K562 (cell line): ENCODE results near the gene LIMS1. TPM values are rescaled to one million over a fixed set of nuclear protein-coding genes. Genes with fewer than 3 reads are reported as not detected.

Source experiments
- ATAC-seq: fragments of 200-7000 bp; cut with Tn5 transposase; 3 replicates; pipeline ENCODE4 v1.9.1; 2020; ENCODE audit warnings: moderate library complexity
- Bru-seq: library from RNA; stranded (reverse); fragments of 400-500 nt; gene quantifications from one replicate; lab custom pipeline; 2021; lab: Mats Ljungman, UMichigan
- BruChase-seq, 2 experiments: library from RNA; stranded (reverse); fragments of 400-500 nt; gene quantifications; one replicate each; lab custom pipeline; 2021; lab: Mats Ljungman, UMichigan
- BruUV-seq: library from RNA; stranded (reverse); fragments of 400-500 nt; replicated peaks from 2 replicates; lab custom pipeline; 2021; lab: Mats Ljungman, UMichigan
- CTCF ChIA-PET: fragments of 300-600 bp; formaldehyde crosslinking; extraction: SDS; loops from one replicate; lab custom pipeline; 2021; ENCODE audit warnings: low intra/inter-chr PET ratio; lab: Yijun Ruan, JAX
- POLR2A ChIA-PET: fragments of 300-600, 350-650 bp; sonication (Branson Sonifier 250); formaldehyde crosslinking; extraction: SDS; loops from one replicate; lab custom pipeline; 2021; ENCODE audit warnings: antibody characterized with exemption, inconsistent platforms; lab: Yijun Ruan, JAX
- DNase-seq, 4 experiments: peaks; one replicate each; pipeline versions ENCODE4 v3.0.0 to v3.0.0-alpha.2; 2011 to 2018; ENCODE audit warnings: low spot score in 3 of 4, mixed read lengths in 3 of 4; ENCODE audit errors: extremely low read depth in 1 of 4
- FAIRE-seq: peaks from 2 replicates; lab custom pipeline; 2011; peaks lifted over from hg19 to GRCh38; lab: Jason Lieb, UNC
- H2AFZ ChIP-seq: 2 replicates; pipeline ENCODE4 v1.6.0; 2011; ENCODE audit warnings: low read depth, low read length, control low read depth, inconsistent platforms
- H3K27ac ChIP-seq: fragments of 200-600 bp; 3 replicates; pipeline ENCODE4 v1.8.0; 2011; ENCODE audit warnings: low read depth, mild to moderate bottlenecking, control low read depth, inconsistent platforms, low read length, moderate library complexity, mixed read lengths; ENCODE audit errors: extremely low read depth
- H3K27me3 ChIP-seq, 2 experiments: fragments of 300-600 bp in 1 of 2; 2 replicates in 1 of 2; 3 replicates in 1 of 2; pipeline versions ENCODE4 v1.6.0 to v1.8.0; 2011; ENCODE audit warnings: inconsistent platforms in 2 of 2, low read length in 2 of 2, mild to moderate bottlenecking in 1 of 2, mixed read lengths in 1 of 2, moderate library complexity in 1 of 2; ENCODE audit not compliant: control insufficient read depth in 2 of 2, insufficient read depth in 2 of 2
- H3K36me3 ChIP-seq: fragments of 300-600 bp; 3 replicates; pipeline ENCODE4 v1.8.0; 2011; ENCODE audit warnings: mild to moderate bottlenecking, low read length, inconsistent platforms; ENCODE audit not compliant: control insufficient read depth, insufficient read depth
- H3K4me1 ChIP-seq, 2 experiments: fragments of 200-600 bp in 1 of 2; replicated peaks in 1 of 2; 2 replicates in 1 of 2; 3 replicates in 1 of 2; pipeline versions ENCODE4 v1.5.1 to v1.8.0; 2011; ENCODE audit warnings: inconsistent platforms in 2 of 2, low read length in 2 of 2, mild to moderate bottlenecking in 1 of 2, mixed read lengths in 1 of 2, moderate library complexity in 1 of 2; ENCODE audit not compliant: control insufficient read depth in 2 of 2, insufficient read depth in 2 of 2
- H3K4me2 ChIP-seq: 2 replicates; pipeline ENCODE4 v1.6.1; 2011; ENCODE audit warnings: low read length, control low read depth, inconsistent platforms, mixed read lengths; ENCODE audit not compliant: insufficient read depth
- H3K4me3 ChIP-seq: fragments of 200-600 bp; sonication (generic), shearing (Covaris generic); 2 replicates; pipeline ENCODE4 v1.5.1; 2016; ENCODE audit warnings: control low read depth, inconsistent platforms
- H3K79me2 ChIP-seq: fragments of 200-600 bp; 3 replicates; pipeline ENCODE4 v1.8.0; 2011; ENCODE audit warnings: low read length, inconsistent platforms; ENCODE audit not compliant: control insufficient read depth, insufficient read depth
- H3K9ac ChIP-seq, 2 experiments: 2 replicates each; pipeline versions ENCODE4 v1.6.0 to v1.6.1; 2011; ENCODE audit warnings: low read depth in 2 of 2, low read length in 2 of 2, control low read depth in 1 of 2, inconsistent platforms in 1 of 2, mild to moderate bottlenecking in 1 of 2, mixed read lengths in 1 of 2; ENCODE audit not compliant: insufficient read depth in 1 of 2
- H3K9me1 ChIP-seq: one replicate; pipeline ENCODE4 v1.6.0; 2011; ENCODE audit warnings: inconsistent platforms, mild to moderate bottlenecking, low read length, moderate library complexity; ENCODE audit not compliant: control insufficient read depth, insufficient read depth
- H3K9me3 ChIP-seq: replicated peaks from 2 replicates; pipeline ENCODE4 v1.5.1; 2011; ENCODE audit warnings: low read depth, low read length, inconsistent platforms; ENCODE audit not compliant: control insufficient read depth, insufficient read depth
- H4K20me1 ChIP-seq: replicated peaks from 2 replicates; pipeline ENCODE4 v1.6.1; 2011; ENCODE audit warnings: low read length, inconsistent platforms, mixed read lengths; ENCODE audit not compliant: control insufficient read depth, insufficient read depth
- CREM ChIP-seq: IDR thresholded peaks from 2 replicates; pipeline ENCODE4 v1.6.1; 2014; ENCODE audit warnings: antibody characterized with exemption, low read depth
- GABPB1 ChIP-seq: sonication (generic); formaldehyde crosslinking; IDR thresholded peaks from 2 replicates; pipeline ENCODE4 v1.8.0; 2022; ENCODE audit warnings: mild to moderate bottlenecking, missing genetic modification reagents
- NRF1 ChIP-seq, 2 experiments: fragments of 450-650 bp; IDR thresholded peaks in 1 of 2; conservative IDR thresholded peaks in 1 of 2; 2 replicates each; pipeline ENCODE4 v1.6.1; 2014; ENCODE audit warnings: mild to moderate bottlenecking in 2 of 2
- PHF20 ChIP-seq: fragments of 450-650 bp; IDR thresholded peaks from 2 replicates; pipeline ENCODE4 v1.6.1; 2018; ENCODE audit not compliant: partially characterized antibody
- SIN3A ChIP-seq, 2 experiments: fragments of 150-350 bp in 1 of 2; IDR thresholded peaks; 2 replicates each; pipeline ENCODE4 v1.6.1; 2011 to 2016; ENCODE audit warnings: borderline replicate concordance in 2 of 2, low read depth in 2 of 2, low read length in 2 of 2, mild to moderate bottlenecking in 2 of 2, moderate library complexity in 2 of 2; ENCODE audit not compliant: control insufficient read depth in 1 of 2
- SIRT6 ChIP-seq: IDR thresholded peaks from one replicate; pipeline ENCODE4 v1.6.1; 2012; ENCODE audit warnings: low read depth, mild to moderate bottlenecking, control low read depth, inconsistent platforms, low read length, moderate library complexity
- ZNF431 ChIP-seq: sonication (generic); formaldehyde crosslinking; IDR thresholded peaks from 2 replicates; pipeline ENCODE4 v1.8.0; 2022; ENCODE audit warnings: mild to moderate bottlenecking, missing genetic modification reagents
- WGBS: fragments of 100-300 bp; shearing (Covaris generic); methylation state at CpG from one replicate; pipeline ENCODE4 v1.1.6; 2016; ENCODE audit warnings: low coverage, mixed read lengths; ENCODE audit not compliant: insufficient coverage; ENCODE audit errors: missing lambda C conversion rate; 5-methylcytosine and 5-hydroxymethylcytosine counted together
- in situ Hi-C: fragments of 300-500 bp; cut with MboI; formaldehyde crosslinking; loops from 4 replicates; pipeline ENCODE4 v1.15.0; 2018; ENCODE audit warnings: inconsistent platforms, mixed read lengths
- intact Hi-C: fragments of 100-400 bp; cut with micrococcal nuclease; formaldehyde crosslinking; loops from 2 replicates; pipeline ENCODE4 v1.14.2; 2022
- long read RNA-seq, 3 experiments: library from polyadenylated mRNA in 2 of 3; library from RNA in 1 of 3; unstranded in 2 of 3; stranded (forward) in 1 of 3; transcript quantifications; one replicate each; pipeline ENCODE4 v2.0.0, GENCODE V29; 2019 to 2022
- polyA minus RNA-seq, 3 experiments: library from RNA; depleted of rRNA, polyadenylated mRNA; stranded (reverse); fragments of >200 nt; gene quantifications; 2 replicates each; pipeline ENCODE4 v1.2.3, GENCODE V29; 2011
- polyA plus RNA-seq, 8 experiments: library from polyadenylated mRNA; depleted of rRNA in 4 of 8; stranded (reverse) in 5 of 8; unstranded in 3 of 8; fragments of >200 nt; fragmentation: Nextera tagmentation in 2 of 8; fragmentation: Illumina TruSeq in 1 of 8; extraction: Ambion mirVana in 2 of 8; extraction: Trizol in 1 of 8; gene quantifications; 2 replicates each; pipeline versions ENCODE4 v1.2.1 to v1.2.3, GENCODE V29; 2011 to 2014; ENCODE audit warnings: inconsistent platforms in 1 of 8, missing spikeins in 1 of 8
- total RNA-seq, 7 experiments: library from RNA; depleted of rRNA in 6 of 7; stranded (reverse); fragments of >200 nt in 6 of 7; fragmentation: Illumina TruSeq in 2 of 7; extraction: Trizol in 2 of 7; gene quantifications; 2 replicates each; pipeline versions ENCODE4 v1.2.1 to v1.2.3, GENCODE V29; 2011 to 2021; ENCODE audit warnings: low replicate concordance in 1 of 7
- TF ChIP-seq, protein P1 (sequence below), 2 experiments: fragments of 450-650 bp; IDR thresholded peaks; 2 replicates each; pipeline ENCODE4 v1.6.1; 2016
- TF ChIP-seq, protein P2 (sequence below): sonication (generic); formaldehyde crosslinking; IDR thresholded peaks from 2 replicates; pipeline ENCODE4 v1.8.0; 2022; ENCODE audit warnings: mild to moderate bottlenecking, missing genetic modification reagents, borderline replicate concordance

LIMS1 gene, protein sequence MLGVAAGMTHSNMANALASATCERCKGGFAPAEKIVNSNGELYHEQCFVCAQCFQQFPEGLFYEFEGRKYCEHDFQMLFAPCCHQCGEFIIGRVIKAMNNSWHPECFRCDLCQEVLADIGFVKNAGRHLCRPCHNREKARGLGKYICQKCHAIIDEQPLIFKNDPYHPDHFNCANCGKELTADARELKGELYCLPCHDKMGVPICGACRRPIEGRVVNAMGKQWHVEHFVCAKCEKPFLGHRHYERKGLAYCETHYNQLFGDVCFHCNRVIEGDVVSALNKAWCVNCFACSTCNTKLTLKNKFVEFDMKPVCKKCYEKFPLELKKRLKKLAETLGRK
- total RNA-seq (2011; cell fraction: chromatin; rRNA removed; ENCODE audit: low replicate concordance) = 55.2 and 62.7 TPM in 2 replicates
- 33.2 and 44.6 TPM in 2 replicates for total RNA-seq (2011; cell fraction: nucleolus; rRNA removed)
- total RNA-seq (2011; cell fraction: nucleoplasm; rRNA removed) = 63.0 and 105 TPM in 2 replicates
- total RNA-seq (2014; rRNA removed) = 104 and 112 TPM in 2 replicates
- 77.7 and 84.8 TPM in 2 replicates for total RNA-seq (2014; rRNA removed; fragmentation: Illumina TruSeq; extraction: Trizol)
- total RNA-seq (2015; rRNA removed; fragmentation: Illumina TruSeq; extraction: Trizol) = 53.2 and 57.7 TPM in 2 replicates
- total RNA-seq (2021) = 86.8 and 101 TPM in 2 replicates
- polyA plus RNA-seq (2011; rRNA removed) = 94.6 and 134 TPM in 2 replicates
- polyA plus RNA-seq (2011; cell fraction: cytosol; rRNA removed) = 104 and 114 TPM in 2 replicates
- polyA plus RNA-seq (2011; cell fraction: nucleus; rRNA removed) = 21.4 and 26.6 TPM in 2 replicates
- polyA plus RNA-seq (2012) = 76.8 and 98.5 TPM in 2 replicates
- 87.3 and 98.5 TPM in 2 replicates for polyA plus RNA-seq (2014; fragmentation: Illumina TruSeq; extraction: Trizol)
- polyA plus RNA-seq (2014; fragmentation: Nextera tagmentation; extraction: Ambion mirVana) = 10 to 100 TPM; 52.8 to 81.0 TPM
- polyA plus RNA-seq (2014; rRNA removed) = 59.6 and 66.6 TPM in 2 replicates
- polyA minus RNA-seq (2011; rRNA and poly(A)+ RNA removed) = 181 and 244 TPM in 2 replicates
- polyA minus RNA-seq (2011; cell fraction: cytosol; rRNA and poly(A)+ RNA removed) = 71.3 and 74.7 TPM in 2 replicates
- polyA minus RNA-seq (2011; cell fraction: nucleus; rRNA and poly(A)+ RNA removed) = 20.7 and 31.4 TPM in 2 replicates
- percentile 83 among the genes with signal in this experiment for Bru-seq, nascent RNA
- percentile 87 among the genes with signal in this experiment for BruChase-seq, experiment 1, labeled RNA remaining after a 2-hour chase
- BruChase-seq, experiment 2, labeled RNA remaining after a 6-hour chase = percentile 84 among the genes with signal in this experiment
- long read RNA-seq, experiment 1, full-length matches to known transcripts = 114 of 189 reads
- long read RNA-seq, experiment 1, partial matches to known transcripts = 11 of 189 reads
- long read RNA-seq, experiment 1, other reads (novel, unspliced or antisense) = 64 of 189 reads
- long read RNA-seq, experiment 2, full-length matches to known transcripts = 3 of 120 reads
- long read RNA-seq, experiment 2, partial matches to known transcripts = 1 of 120 reads
- long read RNA-seq, experiment 2, other reads (novel, unspliced or antisense) = 116 of 120 reads
- long read RNA-seq, experiment 3, full-length matches to known transcripts = 58 of 73 reads
- long read RNA-seq, experiment 3, partial matches to known transcripts = 5 of 73 reads
- long read RNA-seq, experiment 3, other reads (novel, unspliced or antisense) = 10 of 73 reads

DNA sequence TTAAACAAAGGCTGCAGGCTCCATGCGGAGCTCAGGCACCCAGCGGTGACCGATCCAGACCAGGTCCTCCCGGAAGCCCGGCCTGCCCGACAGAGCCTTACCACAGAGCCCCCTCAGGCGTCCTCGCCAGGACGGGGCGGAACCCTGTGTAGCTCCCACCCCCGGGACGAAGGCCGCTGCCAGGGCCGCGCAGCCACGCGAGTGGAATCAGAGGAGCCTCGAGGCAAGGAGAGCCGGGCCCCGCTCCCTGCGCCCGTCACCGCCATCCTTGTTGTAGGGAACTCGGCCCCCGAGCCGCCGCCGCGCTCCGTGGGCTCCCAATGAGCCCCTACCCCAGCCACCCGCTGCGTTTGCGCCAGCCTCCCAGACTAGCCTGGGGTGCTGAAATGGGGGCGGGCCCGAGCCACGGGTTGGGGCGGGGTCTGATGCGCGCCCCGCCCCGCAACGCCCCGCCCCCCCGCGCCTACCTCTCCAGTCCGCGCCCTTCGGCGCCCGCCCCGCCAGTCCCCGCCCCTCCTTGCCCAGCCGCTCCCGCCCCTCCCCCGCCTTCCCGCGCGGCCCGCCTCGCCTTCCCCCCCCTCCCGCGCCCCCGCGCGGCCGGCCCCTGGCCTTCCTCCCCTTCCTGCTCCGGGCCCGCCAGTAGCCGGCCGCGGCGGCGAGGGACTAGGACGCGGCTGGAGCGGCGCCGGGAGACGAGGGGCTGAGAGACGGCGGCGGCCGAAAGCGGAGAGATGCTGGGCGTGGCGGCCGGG is at the start of gene LIMS1:
Gene LIMS1, plus strand, starts transcription at position 639 of the 752 bp plus-strand sequence. Its CDS starts 93 bp downstream, at position 732.
- under 1% methylated on average over 34 of the region's 87 CpGs for WGBS
- peaks cover 53% of the 10 kb centered on the region for H3K79me2 ChIP-seq
- H3K27ac ChIP-seq = peak within 1 kb of the TSS; percentile 93
- peak; percentile 90 for ATAC-seq
- intact Hi-C loops (loop anchor here (5.0 kb wide), 1 partner anchor 103 kb away; no protein-coding TSS in a partner anchor), in situ Hi-C loops (no loop called here)
- H3K36me3 ChIP-seq = peaks cover 3% of the 10 kb centered on the region; the same call in 2 of the 3 replicates
- ChIA-PET POLR2A (interaction anchor here (0.6 to 3.2 kb wide), 11 partner anchors 13 to 823 kb away, joined by 3 to 21 read pairs (median 4); no protein-coding TSS in a partner anchor), CTCF (no interaction called here)
- peak within 1 kb of the TSS; percentile 88 for H3K4me2 ChIP-seq
- BruUV-seq = no TSS peak
- peak within 1 kb of the TSS; percentile 86 for H3K4me3 ChIP-seq
- H3K9me1 ChIP-seq = no peaks in the 10 kb centered on the region
- peak; percentile 88 to 97 (median 95) for DNase-seq
- H3K9me3 ChIP-seq = no peaks in the 10 kb centered on the region
- H4K20me1 ChIP-seq = peaks cover 16% of the 10 kb centered on the region; the same call in 1 of the 2 replicates
- H3K4me1 ChIP-seq = peaks cover 23 to 25% of the 10 kb centered on the region in 2 experiments
- H2AFZ ChIP-seq = peak within 1 kb of the TSS; percentile 95
- H3K27me3 ChIP-seq = no peaks in the 10 kb centered on the region
- H3K9ac ChIP-seq = peak within 1 kb of the TSS; percentile 83 to 97
- FAIRE-seq = no peak
- TF ChIP-seq GABPB1 (CRISPR knock-in tag) (peak; percentile 71), PHF20 (peak; percentile 76), ZNF431 (CRISPR knock-in tag) (peak; percentile 76), SIRT6 (no peak), SIN3A (IDR thresholded peaks at IDR 0.05; ENCODE audit: borderline replicate concordance in 2 of 2, control insufficient read depth in 1 of 2, low read depth in 2 of 2, low read length in 2 of 2) (peak in 1 of 2 experiments; percentile 38; a peak in 1 of 4 replicates), NRF1 (conservative IDR thresholded peaks at IDR 0.05 in 1 of 2, IDR thresholded peaks at IDR 0.05 in 1 of 2) (peak; percentile 83 to 85), CREM (0 out of 2 replicates have a peak, but pooled peaks have one; percentile 29)
- TF ChIP-seq, protein P1, sequence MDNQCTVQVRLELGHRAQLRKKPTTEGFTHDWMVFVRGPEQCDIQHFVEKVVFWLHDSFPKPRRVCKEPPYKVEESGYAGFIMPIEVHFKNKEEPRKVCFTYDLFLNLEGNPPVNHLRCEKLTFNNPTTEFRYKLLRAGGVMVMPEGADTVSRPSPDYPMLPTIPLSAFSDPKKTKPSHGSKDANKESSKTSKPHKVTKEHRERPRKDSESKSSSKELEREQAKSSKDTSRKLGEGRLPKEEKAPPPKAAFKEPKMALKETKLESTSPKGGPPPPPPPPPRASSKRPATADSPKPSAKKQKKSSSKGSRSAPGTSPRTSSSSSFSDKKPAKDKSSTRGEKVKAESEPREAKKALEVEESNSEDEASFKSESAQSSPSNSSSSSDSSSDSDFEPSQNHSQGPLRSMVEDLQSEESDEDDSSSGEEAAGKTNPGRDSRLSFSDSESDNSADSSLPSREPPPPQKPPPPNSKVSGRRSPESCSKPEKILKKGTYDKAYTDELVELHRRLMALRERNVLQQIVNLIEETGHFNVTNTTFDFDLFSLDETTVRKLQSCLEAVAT (IDR thresholded peaks at IDR 0.05) = no peak
- TF ChIP-seq, protein P2, sequence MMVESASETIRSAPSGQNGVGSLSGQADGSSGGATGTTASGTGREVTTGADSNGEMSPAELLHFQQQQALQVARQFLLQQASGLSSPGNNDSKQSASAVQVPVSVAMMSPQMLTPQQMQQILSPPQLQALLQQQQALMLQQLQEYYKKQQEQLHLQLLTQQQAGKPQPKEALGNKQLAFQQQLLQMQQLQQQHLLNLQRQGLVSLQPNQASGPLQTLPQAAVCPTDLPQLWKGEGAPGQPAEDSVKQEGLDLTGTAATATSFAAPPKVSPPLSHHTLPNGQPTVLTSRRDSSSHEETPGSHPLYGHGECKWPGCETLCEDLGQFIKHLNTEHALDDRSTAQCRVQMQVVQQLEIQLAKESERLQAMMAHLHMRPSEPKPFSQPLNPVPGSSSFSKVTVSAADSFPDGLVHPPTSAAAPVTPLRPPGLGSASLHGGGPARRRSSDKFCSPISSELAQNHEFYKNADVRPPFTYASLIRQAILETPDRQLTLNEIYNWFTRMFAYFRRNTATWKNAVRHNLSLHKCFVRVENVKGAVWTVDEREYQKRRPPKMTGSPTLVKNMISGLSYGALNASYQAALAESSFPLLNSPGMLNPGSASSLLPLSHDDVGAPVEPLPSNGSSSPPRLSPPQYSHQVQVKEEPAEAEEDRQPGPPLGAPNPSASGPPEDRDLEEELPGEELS (CRISPR knock-in tag) = peak; percentile 39; the same call in 1 of the 2 replicates
